Sigmoid colon (tissue), 4 donors: ENCODE measurements around the gene ANTXR1.

ENCODE experiments used
- POLR2A ChIP-seq, 2 donors: fragments of 450-650 bp; IDR thresholded peaks; one replicate each; pipeline ENCODE4 v1.6.1; 2016; ENCODE audit warnings: antibody characterized with exemption in 2 of 2, mild to moderate bottlenecking in 2 of 2, moderate library complexity in 2 of 2
- POLR2AphosphoS5 ChIP-seq, 4 donors: sonication (generic); formaldehyde crosslinking; IDR thresholded peaks; one replicate each; pipeline ENCODE4 v1.6.1; 2017; ENCODE audit warnings: antibody characterized with exemption in 4 of 4
- TF ChIP-seq, protein P1 (sequence below), 4 experiments: fragments of 450-650 bp in 3 of 4; fragments of 200-600 bp in 1 of 4; IDR thresholded peaks; one replicate each; pipeline ENCODE4 v1.5.1; 2016 to 2019; ENCODE audit warnings: antibody characterized with exemption in 4 of 4, mild to moderate bottlenecking in 3 of 4, moderate library complexity in 2 of 4

DNA sequence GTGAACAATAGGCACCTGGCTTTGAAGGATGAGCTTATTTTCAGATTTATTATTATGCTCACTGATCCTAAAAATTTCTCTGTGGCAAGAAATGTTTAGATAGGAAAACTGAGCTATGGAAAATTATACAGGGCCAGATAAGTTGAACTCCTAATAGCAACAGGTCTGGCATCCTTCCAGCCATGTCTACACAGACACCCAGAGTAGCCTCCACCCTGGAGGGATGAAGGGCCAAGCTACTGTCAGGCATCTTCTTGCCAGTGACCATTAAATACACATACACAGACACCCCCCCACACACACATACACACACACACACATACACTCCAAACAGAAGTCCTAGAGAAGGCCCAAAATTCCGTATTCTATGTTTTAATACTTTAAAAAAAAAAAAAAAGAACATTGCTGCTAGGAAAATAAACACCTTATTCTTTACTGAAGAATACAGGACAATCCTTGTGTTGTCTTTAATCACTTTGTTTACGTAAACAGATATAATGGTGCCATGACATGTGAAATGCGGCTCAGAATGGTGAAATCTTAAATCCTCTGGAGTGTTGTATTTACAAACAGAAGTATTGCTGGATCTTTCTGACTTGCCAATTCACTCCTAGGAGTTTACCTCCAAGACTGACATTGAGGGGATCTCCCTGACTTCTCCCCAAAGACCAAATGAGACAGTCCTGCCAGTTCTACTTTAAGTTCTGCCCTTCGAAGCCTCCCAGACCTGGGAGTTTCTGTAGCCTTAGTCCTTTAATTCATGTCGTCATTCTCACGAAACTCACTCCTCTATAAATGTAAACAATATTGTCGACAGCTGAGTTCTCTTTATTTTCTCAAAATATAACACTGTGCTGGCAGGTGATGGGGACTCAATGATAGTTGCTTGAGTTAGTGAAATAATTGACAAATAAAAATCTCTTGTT lies 163.1 kb downstream of the ANTXR1 start:
- TF ChIP-seq POLR2AphosphoS5 (IDR thresholded peaks at IDR 0.05) (no peak), POLR2A (IDR thresholded peaks at IDR 0.05) (no peak)
- TF ChIP-seq, protein P1, sequence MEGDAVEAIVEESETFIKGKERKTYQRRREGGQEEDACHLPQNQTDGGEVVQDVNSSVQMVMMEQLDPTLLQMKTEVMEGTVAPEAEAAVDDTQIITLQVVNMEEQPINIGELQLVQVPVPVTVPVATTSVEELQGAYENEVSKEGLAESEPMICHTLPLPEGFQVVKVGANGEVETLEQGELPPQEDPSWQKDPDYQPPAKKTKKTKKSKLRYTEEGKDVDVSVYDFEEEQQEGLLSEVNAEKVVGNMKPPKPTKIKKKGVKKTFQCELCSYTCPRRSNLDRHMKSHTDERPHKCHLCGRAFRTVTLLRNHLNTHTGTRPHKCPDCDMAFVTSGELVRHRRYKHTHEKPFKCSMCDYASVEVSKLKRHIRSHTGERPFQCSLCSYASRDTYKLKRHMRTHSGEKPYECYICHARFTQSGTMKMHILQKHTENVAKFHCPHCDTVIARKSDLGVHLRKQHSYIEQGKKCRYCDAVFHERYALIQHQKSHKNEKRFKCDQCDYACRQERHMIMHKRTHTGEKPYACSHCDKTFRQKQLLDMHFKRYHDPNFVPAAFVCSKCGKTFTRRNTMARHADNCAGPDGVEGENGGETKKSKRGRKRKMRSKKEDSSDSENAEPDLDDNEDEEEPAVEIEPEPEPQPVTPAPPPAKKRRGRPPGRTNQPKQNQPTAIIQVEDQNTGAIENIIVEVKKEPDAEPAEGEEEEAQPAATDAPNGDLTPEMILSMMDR (IDR thresholded peaks at IDR 0.05), result no peak
